K562 (cell line): Measurements from ENCODE around the gene CAMK2B. TPM values are rescaled to one million over a fixed set of nuclear protein-coding genes. Genes with fewer than 3 reads are reported as not detected.

ENCODE experiments used
- ATAC-seq: fragments of 200-7000 bp; cut with Tn5 transposase; 3 replicates; pipeline ENCODE4 v1.9.1; 2020; ENCODE audit warnings: moderate library complexity
- BruUV-seq: library from RNA; stranded (reverse); fragments of 400-500 nt; replicated peaks from 2 replicates; lab custom pipeline; 2021; lab: Mats Ljungman, UMichigan
- CTCF ChIA-PET: fragments of 300-600 bp; formaldehyde crosslinking; extraction: SDS; loops from one replicate; lab custom pipeline; 2021; ENCODE audit warnings: low intra/inter-chr PET ratio; lab: Yijun Ruan, JAX
- POLR2A ChIA-PET: fragments of 300-600, 350-650 bp; sonication (Branson Sonifier 250); formaldehyde crosslinking; extraction: SDS; loops from one replicate; lab custom pipeline; 2021; ENCODE audit warnings: antibody characterized with exemption, inconsistent platforms; lab: Yijun Ruan, JAX
- DNase-seq, 4 experiments: peaks; one replicate each; pipeline versions ENCODE4 v3.0.0 to v3.0.0-alpha.2; 2011 to 2018; ENCODE audit warnings: low spot score in 3 of 4, mixed read lengths in 3 of 4; ENCODE audit errors: extremely low read depth in 1 of 4
- FAIRE-seq: peaks from 2 replicates; lab custom pipeline; 2011; peaks lifted over from hg19 to GRCh38; lab: Jason Lieb, UNC
- H2AFZ ChIP-seq: 2 replicates; pipeline ENCODE4 v1.6.0; 2011; ENCODE audit warnings: low read depth, low read length, control low read depth, inconsistent platforms
- H3K27ac ChIP-seq: fragments of 200-600 bp; 3 replicates; pipeline ENCODE4 v1.8.0; 2011; ENCODE audit warnings: low read depth, mild to moderate bottlenecking, control low read depth, inconsistent platforms, low read length, moderate library complexity, mixed read lengths; ENCODE audit errors: extremely low read depth
- H3K27me3 ChIP-seq, 2 experiments: fragments of 300-600 bp in 1 of 2; 2 replicates in 1 of 2; 3 replicates in 1 of 2; pipeline versions ENCODE4 v1.6.0 to v1.8.0; 2011; ENCODE audit warnings: inconsistent platforms in 2 of 2, low read length in 2 of 2, mild to moderate bottlenecking in 1 of 2, mixed read lengths in 1 of 2, moderate library complexity in 1 of 2; ENCODE audit not compliant: control insufficient read depth in 2 of 2, insufficient read depth in 2 of 2
- H3K36me3 ChIP-seq: fragments of 300-600 bp; 3 replicates; pipeline ENCODE4 v1.8.0; 2011; ENCODE audit warnings: mild to moderate bottlenecking, low read length, inconsistent platforms; ENCODE audit not compliant: control insufficient read depth, insufficient read depth
- H3K4me1 ChIP-seq, 2 experiments: fragments of 200-600 bp in 1 of 2; replicated peaks in 1 of 2; 2 replicates in 1 of 2; 3 replicates in 1 of 2; pipeline versions ENCODE4 v1.5.1 to v1.8.0; 2011; ENCODE audit warnings: inconsistent platforms in 2 of 2, low read length in 2 of 2, mild to moderate bottlenecking in 1 of 2, mixed read lengths in 1 of 2, moderate library complexity in 1 of 2; ENCODE audit not compliant: control insufficient read depth in 2 of 2, insufficient read depth in 2 of 2
- H3K4me2 ChIP-seq: 2 replicates; pipeline ENCODE4 v1.6.1; 2011; ENCODE audit warnings: low read length, control low read depth, inconsistent platforms, mixed read lengths; ENCODE audit not compliant: insufficient read depth
- H3K4me3 ChIP-seq: fragments of 200-600 bp; sonication (generic), shearing (Covaris generic); 2 replicates; pipeline ENCODE4 v1.5.1; 2016; ENCODE audit warnings: control low read depth, inconsistent platforms
- H3K79me2 ChIP-seq: fragments of 200-600 bp; 3 replicates; pipeline ENCODE4 v1.8.0; 2011; ENCODE audit warnings: low read length, inconsistent platforms; ENCODE audit not compliant: control insufficient read depth, insufficient read depth
- H3K9ac ChIP-seq, 2 experiments: 2 replicates each; pipeline versions ENCODE4 v1.6.0 to v1.6.1; 2011; ENCODE audit warnings: low read depth in 2 of 2, low read length in 2 of 2, control low read depth in 1 of 2, inconsistent platforms in 1 of 2, mild to moderate bottlenecking in 1 of 2, mixed read lengths in 1 of 2; ENCODE audit not compliant: insufficient read depth in 1 of 2
- H3K9me1 ChIP-seq: one replicate; pipeline ENCODE4 v1.6.0; 2011; ENCODE audit warnings: inconsistent platforms, mild to moderate bottlenecking, low read length, moderate library complexity; ENCODE audit not compliant: control insufficient read depth, insufficient read depth
- H3K9me3 ChIP-seq: replicated peaks from 2 replicates; pipeline ENCODE4 v1.5.1; 2011; ENCODE audit warnings: low read depth, low read length, inconsistent platforms; ENCODE audit not compliant: control insufficient read depth, insufficient read depth
- H4K20me1 ChIP-seq: replicated peaks from 2 replicates; pipeline ENCODE4 v1.6.1; 2011; ENCODE audit warnings: low read length, inconsistent platforms, mixed read lengths; ENCODE audit not compliant: control insufficient read depth, insufficient read depth
- ASH1L ChIP-seq: fragments of 450-650 bp; IDR thresholded peaks from 2 replicates; pipeline ENCODE4 v1.6.1; 2018; ENCODE audit warnings: borderline replicate concordance, mild to moderate bottlenecking, low read depth; ENCODE audit not compliant: partially characterized antibody
- CBX2 ChIP-seq: fragments of 200-600 bp; sonication (generic); IDR thresholded peaks from one replicate; pipeline ENCODE4 v1.6.1; 2012; ENCODE audit warnings: mild to moderate bottlenecking, low read length, inconsistent platforms; ENCODE audit not compliant: insufficient read depth, poor library complexity, severe bottlenecking
- CHD4 ChIP-seq: fragments of 200-600 bp; sonication (generic); IDR thresholded peaks from 3 replicates; pipeline ENCODE4 v1.6.1; 2012; ENCODE audit warnings: low read depth, mild to moderate bottlenecking, mixed read lengths, low read length, inconsistent platforms; ENCODE audit not compliant: insufficient read depth, insufficient replicate concordance, poor library complexity, severe bottlenecking
- NR3C1 ChIP-seq: sonication (generic); formaldehyde crosslinking; IDR thresholded peaks from 2 replicates; pipeline ENCODE4 v1.8.1; 2022; ENCODE audit warnings: missing genetic modification reagents
- RBM15 ChIP-seq: fragments of 200-400 bp; formaldehyde crosslinking; IDR thresholded peaks from 2 replicates; pipeline ENCODE4 v1.6.1; 2018; ENCODE audit warnings: mild to moderate bottlenecking, low read length, moderate library complexity; ENCODE audit not compliant: insufficient read depth
- ZNF140 ChIP-seq: fragments of 250-450 bp; sonication (Bioruptor Pico); IDR thresholded peaks from 2 replicates; pipeline ENCODE4 v1.8.0; 2021; ENCODE audit warnings: moderate library complexity, mild to moderate bottlenecking, inconsistent platforms
- ZNF408 ChIP-seq: fragments of 250-450 bp; sonication (Bioruptor Pico); IDR thresholded peaks from 2 replicates; pipeline ENCODE4 v1.4.0; 2020; ENCODE audit warnings: low read depth, mild to moderate bottlenecking, moderate library complexity
- WGBS: fragments of 100-300 bp; shearing (Covaris generic); methylation state at CpG from one replicate; pipeline ENCODE4 v1.1.6; 2016; ENCODE audit warnings: low coverage, mixed read lengths; ENCODE audit not compliant: insufficient coverage; ENCODE audit errors: missing lambda C conversion rate; 5-methylcytosine and 5-hydroxymethylcytosine counted together
- in situ Hi-C: fragments of 300-500 bp; cut with MboI; formaldehyde crosslinking; loops from 4 replicates; pipeline ENCODE4 v1.15.0; 2018; ENCODE audit warnings: inconsistent platforms, mixed read lengths
- intact Hi-C: fragments of 100-400 bp; cut with micrococcal nuclease; formaldehyde crosslinking; loops from 2 replicates; pipeline ENCODE4 v1.14.2; 2022
- polyA plus RNA-seq, 8 experiments: library from polyadenylated mRNA; depleted of rRNA in 4 of 8; stranded (reverse) in 5 of 8; unstranded in 3 of 8; fragments of >200 nt; fragmentation: Nextera tagmentation in 2 of 8; fragmentation: Illumina TruSeq in 1 of 8; extraction: Ambion mirVana in 2 of 8; extraction: Trizol in 1 of 8; gene quantifications; 2 replicates each; pipeline versions ENCODE4 v1.2.1 to v1.2.3, GENCODE V29; 2011 to 2014; ENCODE audit warnings: inconsistent platforms in 1 of 8, missing spikeins in 1 of 8
- total RNA-seq, 7 experiments: library from RNA; depleted of rRNA in 6 of 7; stranded (reverse); fragments of >200 nt in 6 of 7; fragmentation: Illumina TruSeq in 2 of 7; extraction: Trizol in 2 of 7; gene quantifications; 2 replicates each; pipeline versions ENCODE4 v1.2.1 to v1.2.3, GENCODE V29; 2011 to 2021; ENCODE audit warnings: low replicate concordance in 1 of 7
- TF ChIP-seq, protein P1 (sequence below): fragments of 450-650 bp; formaldehyde crosslinking; IDR thresholded peaks from 2 replicates; pipeline ENCODE4 v1.4.0; 2022; ENCODE audit warnings: mild to moderate bottlenecking, moderate library complexity

CAMK2B gene
- total and polyA plus RNA-seq, 9 of the 15 experiments (the other 6 are each of a cell fraction or from before 2014, with no cell fraction given) = 0.04 to 0.09 (median 0.05) TPM; not detected in 4

DNA sequence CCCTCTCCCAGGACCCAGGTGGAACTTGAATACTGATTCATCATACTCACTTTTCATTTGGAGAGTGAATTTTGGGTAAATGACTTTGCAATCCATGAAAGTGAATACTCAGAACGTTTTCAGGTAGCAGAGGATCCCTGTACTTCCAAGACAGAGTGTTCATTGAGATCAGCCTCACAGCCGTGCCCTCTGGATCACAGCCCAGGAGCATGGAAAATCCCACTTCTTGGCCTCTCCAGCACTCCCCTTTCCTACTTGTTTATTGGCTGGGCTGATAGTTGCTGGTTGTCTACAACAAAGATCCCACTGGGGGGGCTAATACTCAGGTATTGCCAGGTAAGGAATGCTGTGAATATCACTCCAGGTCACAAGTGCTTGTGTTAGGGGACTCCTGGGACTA lies 142.0 kb downstream of the CAMK2B start:
- Histone ChIP-seq H3K79me2 (no peaks in the 10 kb centered on the region), H3K9ac (no peak overlapping the region), H3K9me3 (peaks cover 10% of the 10 kb centered on the region), H3K36me3 (no peaks in the 10 kb centered on the region), H3K9me1 (no peaks in the 10 kb centered on the region), H2AFZ (no peak overlapping the region), H3K27me3 (peaks cover 8 to 31% of the 10 kb centered on the region in 2 experiments; a peak in 3 of 5 replicates), H4K20me1 (no peaks in the 10 kb centered on the region), H3K4me1 (no peaks in the 10 kb centered on the region), H3K27ac (no peak overlapping the region), H3K4me3 (no peak overlapping the region), H3K4me2 (no peak overlapping the region)
- POLR2A ChIA-PET = no interaction called here
- CTCF ChIA-PET = no interaction called here
- in situ Hi-C loops = no loop called here
- FAIRE-seq = no peak
- WGBS = 16% methylated on average over 2 of the region's 2 CpGs
- no TSS peak for BruUV-seq
- DNase-seq = no peak
- ATAC-seq = no peak
- intact Hi-C loops = no loop called here
- TF ChIP-seq RBM15 (no peak), CBX2 (no peak), CHD4 (no peak), NR3C1 (no peak), ASH1L (no peak), ZNF408 (CRISPR knock-in tag) (no peak), ZNF140 (no peak)
- TF ChIP-seq, protein P1, sequence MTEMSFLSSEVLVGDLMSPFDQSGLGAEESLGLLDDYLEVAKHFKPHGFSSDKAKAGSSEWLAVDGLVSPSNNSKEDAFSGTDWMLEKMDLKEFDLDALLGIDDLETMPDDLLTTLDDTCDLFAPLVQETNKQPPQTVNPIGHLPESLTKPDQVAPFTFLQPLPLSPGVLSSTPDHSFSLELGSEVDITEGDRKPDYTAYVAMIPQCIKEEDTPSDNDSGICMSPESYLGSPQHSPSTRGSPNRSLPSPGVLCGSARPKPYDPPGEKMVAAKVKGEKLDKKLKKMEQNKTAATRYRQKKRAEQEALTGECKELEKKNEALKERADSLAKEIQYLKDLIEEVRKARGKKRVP (CRISPR knock-in tag) = no peak
